Mucosa of descending colon (tissue), 3 donors: ENCODE data around the gene UBE2J2. TPM values are rescaled to one million over a fixed set of nuclear protein-coding genes. Genes with fewer than 3 reads are reported as not detected.

Experiments
- ATAC-seq: fragments of 200-7000 bp; cut with Tn5 transposase; one replicate; pipeline ENCODE4 v1.9.1; 2020; ENCODE audit warnings: mild to moderate bottlenecking, moderate library complexity
- DNase-seq, 3 donors: peaks; one replicate each; pipeline ENCODE4 v3.0.0-alpha.2; 2020
- H3K36me3 ChIP-seq: fragments of 200-600 bp; one replicate; pipeline ENCODE4 v1.8.0; 2021; ENCODE audit warnings: low read depth, mild to moderate bottlenecking
- H3K4me1 ChIP-seq: fragments of 200-600 bp; one replicate; pipeline ENCODE4 v1.8.0; 2021; ENCODE audit warnings: low read depth, mild to moderate bottlenecking
- H3K4me3 ChIP-seq: fragments of 200-600 bp; one replicate; pipeline ENCODE4 v1.8.0; 2021; ENCODE audit warnings: mild to moderate bottlenecking
- H3K9me3 ChIP-seq: fragments of 200-600 bp; one replicate; pipeline ENCODE4 v1.8.0; 2021; ENCODE audit warnings: mild to moderate bottlenecking
- CTCF ChIP-seq: fragments of 200-600 bp; IDR thresholded peaks from one replicate; pipeline ENCODE4 v1.8.0; 2022; ENCODE audit warnings: antibody characterized with exemption, mild to moderate bottlenecking
- intact Hi-C, 2 donors: fragments of 100-400 bp; cut with DNase I in 1 of 2; cut with micrococcal nuclease in 1 of 2; formaldehyde crosslinking; loops; one replicate each; pipeline versions ENCODE4 v1.11.0 to v1.11.1; 2022; cut with DNase I, micrococcal nuclease
- total RNA-seq, 3 donors: library from RNA; stranded (reverse); fragmentation: NEBNext Ultra II Directional in 2 of 3; extraction: Animal tissue kit (Norgen Biotek cat#: 25700) in 2 of 3; gene quantifications; one replicate each; pipeline versions ENCODE4 v1.2.1 to v1.2.4, GENCODE V29; 2021 to 2023
- donor health status: DM: no; HTN: no; CAD: no; lungs with moderate emphysema.
- donor health status: DM: no; HTN: no; CAD: no.
- donor health status: DM: no; HTN: yes; CAD: no.

UBE2J2 gene
- total RNA-seq, 3 donors from 2014 or later: 49.8 to 65.8 (median 61.1) TPM

- no peak overlapping the region for H3K4me3 ChIP-seq
These were observed 18.0 kb downstream of the UBE2J2 start for GRCh38 chr1:1255611-1256010.

GRCh38 chr1:1255078-1255477 is 18.6 kb downstream of the UBE2J2 start:
- Histone ChIP-seq H3K4me1 (no peaks in the 10 kb centered on the region), H3K36me3 (peaks cover 6% of the 10 kb centered on the region), H3K9me3 (no peaks in the 10 kb centered on the region), H3K4me3 (no peak overlapping the region)
- no peak for ATAC-seq
- TF ChIP-seq CTCF: no peak
- intact Hi-C loops: loop anchor here in 1 of 2 donors (10.0 kb wide), 1 partner anchor 130 kb away; no protein-coding TSS in a partner anchor
- DNase-seq: no peak

More at GRCh38 chr1:1255611-1256010, 18.0 kb downstream of the UBE2J2 start:
- peaks cover 6% of the 10 kb centered on the region for H3K36me3 ChIP-seq
- no peak for DNase-seq
- no peak for ATAC-seq
- no peak for TF ChIP-seq CTCF
- intact Hi-C loops: loop anchor here in 1 of 2 donors (10.0 kb wide), 1 partner anchor 131 kb away; no protein-coding TSS in a partner anchor
- no peaks in the 10 kb centered on the region for H3K4me1 ChIP-seq
- no peaks in the 10 kb centered on the region for H3K9me3 ChIP-seq

- H3K36me3 ChIP-seq: peaks cover 6% of the 10 kb centered on the region
- no peak for TF ChIP-seq CTCF
- no peak for DNase-seq
- intact Hi-C loops: loop anchor here in 1 of 2 donors (10.0 kb wide), 1 partner anchor 130 kb away; no protein-coding TSS in a partner anchor
- ATAC-seq: no peak
- H3K4me1 ChIP-seq: no peaks in the 10 kb centered on the region
- no peaks in the 10 kb centered on the region for H3K9me3 ChIP-seq
- no peak overlapping the region for H3K4me3 ChIP-seq
These were observed 19.0 kb downstream of the UBE2J2 start for GRCh38 chr1:1254667-1254998.

GRCh38 chr1:1253972-1254666 is 19.5 kb downstream of the UBE2J2 start:
- no peak for ATAC-seq
- H3K9me3 ChIP-seq: no peaks in the 10 kb centered on the region
- no peak for TF ChIP-seq CTCF
- H3K4me3 ChIP-seq: no peak overlapping the region
- intact Hi-C loops: loop anchor here in 1 of 2 donors (10.0 kb wide), 1 partner anchor 129 kb away; no protein-coding TSS in a partner anchor
- peaks cover 6% of the 10 kb centered on the region for H3K36me3 ChIP-seq
- DNase-seq: peak in 1 of 3 donors; percentile 44
- H3K4me1 ChIP-seq: no peaks in the 10 kb centered on the region

- H3K4me1 ChIP-seq: no peaks in the 10 kb centered on the region
- DNase-seq (no peak), ATAC-seq (no peak)
- intact Hi-C loops: loop anchor here in 1 of 2 donors (10.0 kb wide), 1 partner anchor 129 kb away; no protein-coding TSS in a partner anchor
- peaks cover 6% of the 10 kb centered on the region for H3K36me3 ChIP-seq
- no peak overlapping the region for H3K4me3 ChIP-seq
- no peak for TF ChIP-seq CTCF
- H3K9me3 ChIP-seq: no peaks in the 10 kb centered on the region
These were observed 20.3 kb downstream of the UBE2J2 start for GRCh38 chr1:1253314-1253713.
